ENCODE data around the gene DPH6.

DNA sequence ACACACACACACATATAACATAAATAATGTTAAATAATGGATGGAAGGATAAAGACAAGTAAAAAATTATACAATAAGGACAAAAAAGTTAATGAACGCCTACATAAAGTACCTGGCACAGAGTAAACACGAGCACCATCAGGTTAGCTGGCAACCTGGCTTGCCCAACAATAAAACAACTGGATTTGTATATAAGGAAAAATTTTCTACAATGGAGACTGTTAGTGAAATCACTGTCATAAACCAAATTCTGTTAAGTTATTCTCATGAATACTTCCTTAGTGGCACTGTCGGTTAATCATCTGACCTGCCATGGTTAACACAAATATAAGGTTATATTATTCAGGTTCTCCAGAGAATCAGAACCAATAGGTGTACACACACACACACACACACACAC lies 54.8 kb downstream of the DPH6 start:
- TF ChIP-seq, protein P1, sequence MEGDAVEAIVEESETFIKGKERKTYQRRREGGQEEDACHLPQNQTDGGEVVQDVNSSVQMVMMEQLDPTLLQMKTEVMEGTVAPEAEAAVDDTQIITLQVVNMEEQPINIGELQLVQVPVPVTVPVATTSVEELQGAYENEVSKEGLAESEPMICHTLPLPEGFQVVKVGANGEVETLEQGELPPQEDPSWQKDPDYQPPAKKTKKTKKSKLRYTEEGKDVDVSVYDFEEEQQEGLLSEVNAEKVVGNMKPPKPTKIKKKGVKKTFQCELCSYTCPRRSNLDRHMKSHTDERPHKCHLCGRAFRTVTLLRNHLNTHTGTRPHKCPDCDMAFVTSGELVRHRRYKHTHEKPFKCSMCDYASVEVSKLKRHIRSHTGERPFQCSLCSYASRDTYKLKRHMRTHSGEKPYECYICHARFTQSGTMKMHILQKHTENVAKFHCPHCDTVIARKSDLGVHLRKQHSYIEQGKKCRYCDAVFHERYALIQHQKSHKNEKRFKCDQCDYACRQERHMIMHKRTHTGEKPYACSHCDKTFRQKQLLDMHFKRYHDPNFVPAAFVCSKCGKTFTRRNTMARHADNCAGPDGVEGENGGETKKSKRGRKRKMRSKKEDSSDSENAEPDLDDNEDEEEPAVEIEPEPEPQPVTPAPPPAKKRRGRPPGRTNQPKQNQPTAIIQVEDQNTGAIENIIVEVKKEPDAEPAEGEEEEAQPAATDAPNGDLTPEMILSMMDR (IDR thresholded peaks at IDR 0.05) = no peak
- TF ChIP-seq POLR2AphosphoS5 (IDR thresholded peaks at IDR 0.05) (no peak), EP300 (IDR thresholded peaks at IDR 0.05) (no peak)

Data from suprapubic skin (tissue), 4 donors.